Left ventricle myocardium inferior (tissue), 1 donor: ENCODE measurements around the gene VENTX. TPM values are rescaled to one million over a fixed set of nuclear protein-coding genes. Genes with fewer than 3 reads are reported as not detected.

Experiments
- DNase-seq: peaks from one replicate; pipeline ENCODE4 v3.0.0-alpha.2; 2020
- H3K27ac ChIP-seq: fragments of 200-600 bp; replicated peaks from 2 replicates; pipeline ENCODE4 v1.8.0; 2021
- H3K27me3 ChIP-seq: fragments of 200-600 bp; 2 replicates; pipeline ENCODE4 v1.8.0; 2021; ENCODE audit warnings: low read depth
- H3K36me3 ChIP-seq: fragments of 200-600 bp; 2 replicates; pipeline ENCODE4 v1.8.0; 2021
- H3K4me1 ChIP-seq: fragments of 200-600 bp; 2 replicates; pipeline ENCODE4 v1.8.0; 2021
- H3K4me3 ChIP-seq: fragments of 200-600 bp; 2 replicates; pipeline ENCODE4 v1.8.0; 2021; ENCODE audit warnings: mild to moderate bottlenecking, moderate library complexity
- H3K9me3 ChIP-seq: fragments of 200-600 bp; replicated peaks from 2 replicates; pipeline ENCODE4 v1.8.0; 2021
- intact Hi-C: fragments of 100-400 bp; cut with micrococcal nuclease; formaldehyde crosslinking; loops from one replicate; pipeline ENCODE4 v1.11.0; 2022
- total RNA-seq: library from RNA; stranded (reverse); fragmentation: NEBNext Ultra II Directional; extraction: Animal tissue kit (Norgen Biotek cat#: 25700); gene quantifications from one replicate; pipeline ENCODE4 v1.2.1, GENCODE V29; 2021
- TF ChIP-seq, protein P1 (sequence below): fragments of 200-600 bp; IDR thresholded peaks from 2 replicates; pipeline ENCODE4 v1.8.0; 2021; ENCODE audit warnings: antibody characterized with exemption, mild to moderate bottlenecking, borderline replicate concordance
- donor health status: DM: no; HTN: yes; CAD: no; lungs with severe emphysema.

Gene VENTX
- total RNA-seq, 1 donor from 2014 or later, result 0.33 TPM

DNA sequence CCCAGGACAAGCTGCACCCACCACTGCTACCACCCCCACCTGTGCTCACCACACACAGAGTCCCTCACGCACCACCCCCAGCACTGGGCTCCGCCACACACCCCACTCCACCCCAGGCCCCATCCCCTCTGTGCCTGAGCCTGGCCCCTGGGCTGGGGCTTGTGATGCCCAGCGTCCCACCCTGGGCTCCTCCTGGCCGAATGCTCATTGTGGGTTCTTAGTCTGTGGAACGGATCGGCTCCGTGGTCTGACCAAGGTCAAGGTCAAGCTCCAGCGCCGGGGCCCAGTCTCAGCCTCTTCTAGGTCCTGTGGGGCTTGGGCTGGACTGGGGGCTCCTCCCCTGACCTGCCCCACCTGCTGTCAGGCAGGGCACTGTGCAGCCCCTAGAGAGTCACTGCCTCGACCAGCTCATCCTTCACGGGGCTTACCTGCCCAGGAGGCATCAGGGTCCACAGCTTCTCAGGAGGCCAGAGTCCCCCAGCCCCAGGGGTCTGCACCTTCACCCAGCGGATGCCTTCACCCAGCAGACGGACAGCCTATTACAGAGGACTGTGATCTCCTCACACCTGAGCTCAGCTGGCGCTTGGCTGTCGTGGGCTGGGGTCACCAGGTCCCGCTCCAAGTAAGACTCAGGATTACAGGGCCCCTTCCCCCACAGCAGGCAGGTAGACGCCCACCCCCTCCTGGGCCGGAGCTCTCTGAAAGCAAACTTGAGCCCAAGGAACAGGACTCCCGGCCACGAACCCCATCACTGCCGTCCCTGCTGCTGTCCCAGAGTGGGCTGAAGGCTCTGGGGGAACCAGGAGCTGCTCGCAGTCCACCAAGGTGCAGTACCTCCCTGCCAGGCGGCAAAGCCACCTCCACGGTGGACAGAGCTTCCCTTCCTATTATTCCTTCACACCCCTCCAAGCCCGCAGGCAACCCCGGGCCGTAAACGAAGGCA lies 22.9 kb upstream of the VENTX start:
- Histone ChIP-seq H3K9me3 (no peaks in the 10 kb centered on the region), H3K27me3 (peaks cover 65% of the 10 kb centered on the region), H3K27ac (no peak overlapping the region), H3K4me1 (no peaks in the 10 kb centered on the region), H3K4me3 (no peak overlapping the region), H3K36me3 (no peaks in the 10 kb centered on the region)
- intact Hi-C loops, result no loop called here
- TF ChIP-seq, protein P1, sequence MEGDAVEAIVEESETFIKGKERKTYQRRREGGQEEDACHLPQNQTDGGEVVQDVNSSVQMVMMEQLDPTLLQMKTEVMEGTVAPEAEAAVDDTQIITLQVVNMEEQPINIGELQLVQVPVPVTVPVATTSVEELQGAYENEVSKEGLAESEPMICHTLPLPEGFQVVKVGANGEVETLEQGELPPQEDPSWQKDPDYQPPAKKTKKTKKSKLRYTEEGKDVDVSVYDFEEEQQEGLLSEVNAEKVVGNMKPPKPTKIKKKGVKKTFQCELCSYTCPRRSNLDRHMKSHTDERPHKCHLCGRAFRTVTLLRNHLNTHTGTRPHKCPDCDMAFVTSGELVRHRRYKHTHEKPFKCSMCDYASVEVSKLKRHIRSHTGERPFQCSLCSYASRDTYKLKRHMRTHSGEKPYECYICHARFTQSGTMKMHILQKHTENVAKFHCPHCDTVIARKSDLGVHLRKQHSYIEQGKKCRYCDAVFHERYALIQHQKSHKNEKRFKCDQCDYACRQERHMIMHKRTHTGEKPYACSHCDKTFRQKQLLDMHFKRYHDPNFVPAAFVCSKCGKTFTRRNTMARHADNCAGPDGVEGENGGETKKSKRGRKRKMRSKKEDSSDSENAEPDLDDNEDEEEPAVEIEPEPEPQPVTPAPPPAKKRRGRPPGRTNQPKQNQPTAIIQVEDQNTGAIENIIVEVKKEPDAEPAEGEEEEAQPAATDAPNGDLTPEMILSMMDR, result no peak
- DNase-seq, result no peak

DNA sequence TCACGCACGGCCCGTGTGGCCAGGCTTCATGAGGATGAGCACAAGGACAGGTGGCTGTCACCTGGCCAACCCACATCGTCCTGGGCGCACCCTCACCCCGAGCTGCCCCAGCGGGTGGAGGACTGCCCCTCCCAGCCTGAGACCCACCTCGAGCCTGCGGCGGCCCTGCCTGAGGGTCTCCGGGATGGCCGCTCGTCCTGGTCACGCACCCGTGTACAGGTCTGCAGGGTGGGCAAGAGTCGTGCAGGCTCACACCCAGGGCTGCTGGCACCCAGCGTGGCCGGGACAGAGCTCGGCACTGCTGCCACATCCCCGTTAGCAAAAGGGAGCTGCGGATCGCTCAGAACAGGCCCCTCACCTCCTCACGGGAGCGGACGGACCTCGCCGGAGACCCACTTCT lies 22.1 kb upstream of the VENTX start:
- no peaks in the 10 kb centered on the region for H3K36me3 ChIP-seq
- no peak overlapping the region for H3K4me3 ChIP-seq
- TF ChIP-seq, protein P1, result no peak
- H3K27ac ChIP-seq, result no peak overlapping the region
- H3K4me1 ChIP-seq, result no peaks in the 10 kb centered on the region
- no peak for DNase-seq
- intact Hi-C loops, result no loop called here
- peaks cover 73% of the 10 kb centered on the region for H3K27me3 ChIP-seq
- no peaks in the 10 kb centered on the region for H3K9me3 ChIP-seq

DNA sequence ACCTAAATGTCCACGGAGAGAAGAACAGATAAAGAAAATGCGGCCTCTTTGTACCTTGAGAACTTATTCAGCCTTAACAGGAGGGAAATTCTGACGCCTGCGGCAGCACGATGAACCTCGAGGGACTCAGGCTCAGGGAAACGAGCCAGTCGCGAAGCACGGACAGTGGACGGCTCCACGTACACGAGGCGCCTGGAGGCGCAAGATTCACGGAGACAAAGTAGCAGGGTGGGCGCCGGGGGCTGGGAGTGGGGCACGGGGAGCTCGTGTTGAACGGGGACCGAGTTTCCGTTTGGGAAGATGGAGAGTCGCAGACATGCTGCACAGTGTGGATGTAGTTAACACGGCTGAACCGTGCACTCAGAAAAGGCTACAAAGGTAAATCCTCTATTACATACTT lies 20.9 kb upstream of the VENTX start:
- Histone ChIP-seq H3K27ac (no peak overlapping the region), H3K27me3 (peaks cover 80% of the 10 kb centered on the region), H3K36me3 (no peaks in the 10 kb centered on the region), H3K4me3 (no peak overlapping the region), H3K9me3 (no peaks in the 10 kb centered on the region), H3K4me1 (no peaks in the 10 kb centered on the region)
- intact Hi-C loops, result no loop called here
- TF ChIP-seq, protein P1, result no peak
- no peak for DNase-seq

DNA sequence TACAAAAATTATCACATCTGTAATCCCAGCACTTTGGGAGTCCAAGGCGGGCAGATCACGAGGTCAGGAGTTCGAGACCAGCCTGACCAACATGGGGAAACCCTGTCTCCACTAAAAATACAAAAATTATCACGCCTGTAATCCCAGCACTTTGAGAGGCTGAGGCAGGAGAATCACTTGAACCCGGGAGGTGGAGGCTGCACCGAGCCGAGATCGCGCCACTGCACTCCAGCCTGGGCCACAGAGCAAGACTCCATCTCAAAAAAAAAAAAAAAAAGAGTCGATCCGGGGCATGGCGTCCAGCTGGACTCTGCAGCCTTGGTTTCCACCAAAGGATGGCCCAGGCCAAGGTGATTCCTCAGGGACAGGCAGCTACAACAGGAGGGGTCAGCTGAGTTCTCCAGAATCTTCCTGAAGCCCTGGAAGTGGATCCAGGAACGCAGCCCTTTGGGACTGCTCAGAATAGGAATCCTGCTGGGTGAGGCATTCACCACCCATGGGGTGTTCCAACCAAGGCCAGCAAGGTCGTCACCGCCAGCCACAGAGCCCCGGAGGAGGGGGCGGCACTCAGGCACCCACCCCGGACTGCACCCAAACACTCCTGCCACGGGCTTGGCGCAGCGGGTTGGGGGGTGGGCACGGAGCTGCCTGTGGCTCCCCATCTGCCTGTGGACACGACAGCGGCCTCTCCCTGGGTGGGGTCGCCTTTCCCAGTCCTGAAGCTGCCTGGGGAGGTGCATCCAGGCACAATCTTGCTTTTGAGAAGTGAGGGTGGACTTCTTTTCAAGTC lies 19.7 kb upstream of the VENTX start:
- Histone ChIP-seq H3K4me1 (no peaks in the 10 kb centered on the region), H3K27me3 (peaks cover 68% of the 10 kb centered on the region), H3K9me3 (no peaks in the 10 kb centered on the region), H3K36me3 (no peaks in the 10 kb centered on the region), H3K4me3 (no peak overlapping the region), H3K27ac (no peak overlapping the region)
- TF ChIP-seq, protein P1, result no peak
- intact Hi-C loops, result no loop called here
- DNase-seq, result no peak

DNA sequence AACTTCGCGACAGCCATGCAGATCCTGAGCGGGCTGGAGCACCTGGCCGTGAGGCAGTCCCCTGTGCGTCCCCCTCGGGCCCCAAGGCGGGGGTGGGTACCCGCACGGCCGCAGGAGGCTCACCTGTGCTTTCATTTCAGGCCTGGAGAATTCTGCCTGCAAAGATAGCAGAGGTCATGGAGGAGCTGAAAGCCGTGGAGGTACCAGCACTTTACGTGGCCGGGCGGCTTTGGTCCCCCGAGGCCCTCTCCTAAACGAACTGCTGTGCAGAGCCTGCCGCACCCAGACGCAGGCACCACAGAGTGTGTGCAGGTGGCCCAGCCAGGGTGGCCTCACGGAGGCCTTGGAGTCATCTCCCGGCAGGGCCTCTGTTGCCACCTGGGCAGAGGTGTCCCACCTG lies 18.8 kb upstream of the VENTX start:
- Histone ChIP-seq H3K27ac (no peak overlapping the region), H3K4me3 (no peak overlapping the region), H3K4me1 (no peaks in the 10 kb centered on the region), H3K9me3 (no peaks in the 10 kb centered on the region), H3K27me3 (peaks cover 60% of the 10 kb centered on the region), H3K36me3 (no peaks in the 10 kb centered on the region)
- TF ChIP-seq, protein P1, result no peak
- intact Hi-C loops, result no loop called here
- no peak for DNase-seq
